SKM-1 treated with dmso at 0.1 percent for 144 hours (cell line): ENCODE data around the gene SENP2.

Experiments used
- DNase-seq: peaks from one replicate; lab custom pipeline; 2025; ENCODE audit not compliant: unreplicated experiment; lab: John Stamatoyannopoulos, UW

SENP2 gene

DNA sequence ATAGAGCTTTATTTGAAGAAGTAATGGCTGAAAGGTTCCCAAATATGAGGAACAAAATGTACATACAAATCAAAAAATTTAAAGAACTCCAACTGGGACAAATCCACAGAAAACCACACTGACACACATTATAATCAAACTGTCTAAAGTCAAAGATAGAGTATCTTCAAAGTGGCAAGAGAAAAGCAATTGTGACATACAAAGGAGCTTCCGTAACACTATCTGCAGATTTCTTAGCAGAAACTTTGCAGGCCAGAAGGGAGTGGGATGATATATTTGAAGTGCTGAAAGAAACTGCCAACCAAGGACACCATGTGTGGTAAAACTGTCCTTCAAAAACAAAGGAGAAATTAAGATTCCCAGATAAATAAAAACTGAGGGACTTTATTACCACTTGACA is 91.9 kb downstream of the SENP2 start:
- DNase-seq = no peak

- no peak for DNase-seq
Measured at GRCh38 chr3:185680231-185680630, 94.1 kb downstream of the SENP2 start.
